ENCODE results near the gene TRIM56. TPM values are rescaled to one million over a fixed set of nuclear protein-coding genes. Genes with fewer than 3 reads are reported as not detected.

The TRIM56 gene
- total and polyA plus RNA-seq, 9 of the 15 experiments (the other 6 are each of a cell fraction or from before 2014, with no cell fraction given) = 2.0 to 29.7 (median 11.6) TPM

GRCh38 chr7:101081432-101081831, 3.8 kb upstream of the TRIM56 start (continued):
- TF ChIP-seq ZNF212 (CRISPR knock-in tag; IDR thresholded peaks at IDR 0.05) (no peak), CEBPZ (IDR thresholded peaks at IDR 0.05; ENCODE audit: borderline replicate concordance, low read depth, low read length) (no peak), CXXC5 (CRISPR knock-in tag; IDR thresholded peaks at IDR 0.05) (peak; percentile 48), ZNF449 (CRISPR knock-in tag; IDR thresholded peaks at IDR 0.05) (0 out of 2 replicates have a peak, but pooled peaks have one; percentile 56), TEAD2 (tag; IDR thresholded peaks at IDR 0.05) (0 out of 2 replicates have a peak, but pooled peaks have one; percentile 21), PTTG1 (tag; IDR thresholded peaks at IDR 0.05; ENCODE audit: low read depth) (peak; percentile 89), SMAD4 (CRISPR knock-in tag; conservative IDR thresholded peaks at IDR 0.05) (peak; percentile 91), ZNF668 (CRISPR knock-in tag; IDR thresholded peaks at IDR 0.05) (peak; percentile 59; the same call in 1 of the 2 replicates), FOXP1 (CRISPR knock-in tag; IDR thresholded peaks at IDR 0.05) (no peak), ZNF354B (CRISPR knock-in tag; IDR thresholded peaks at IDR 0.05) (0 out of 2 replicates have a peak, but pooled peaks have one; percentile 52), POLR2G (IDR thresholded peaks at IDR 0.05; ENCODE audit: low read depth, low read length) (no peak), ZBTB17 (CRISPR knock-in tag; IDR thresholded peaks at IDR 0.05) (peak; percentile 64; the same call in 1 of the 2 replicates), ZNF79 (CRISPR knock-in tag; IDR thresholded peaks at IDR 0.05; ENCODE audit: low read depth) (no peak), HDAC8 (tag; IDR thresholded peaks at IDR 0.05) (peak; percentile 91), MXD1 (CRISPR knock-in tag; IDR thresholded peaks at IDR 0.05; ENCODE audit: borderline replicate concordance, poor library complexity, severe bottlenecking) (peak; percentile 37), ETS1 (conservative IDR thresholded peaks at IDR 0.05; ENCODE audit: control insufficient read depth, low read depth, low read length) (no peak), ZNF592 (IDR thresholded peaks at IDR 0.05) (peak; percentile 98)

Measured in K562 (cell line).